ENCODE data around the gene KYNU. TPM values are rescaled to one million over a fixed set of nuclear protein-coding genes. Genes with fewer than 3 reads are reported as not detected.

KYNU gene
- total RNA-seq, 1 experiment from 2014 or later = 0.37 TPM

GRCh38 chr2:142957144-142957543 is 79.7 kb downstream of the KYNU start:
- Histone ChIP-seq H4K5ac (ENCODE audit: insufficient read length, low read depth, low read length) (no peak overlapping the region), H3T11ph (ENCODE audit: low read length) (no peak overlapping the region), H2BK5ac (ENCODE audit: insufficient read length, low read length) (no peak overlapping the region), H2BK120ac (ENCODE audit: low read depth, low read length, poor library complexity, severe bottlenecking) (no peak overlapping the region), H2AFZ (ENCODE audit: low read length) (no peak overlapping the region), H2BK15ac (ENCODE audit: low read depth, low read length) (no peak overlapping the region), H3K79me1 (ENCODE audit: insufficient read depth, low read depth, low read length, poor library complexity, severe bottlenecking) (no peaks in the 10 kb centered on the region), H3K79me2 (ENCODE audit: insufficient read depth, low read length) (no peaks in the 10 kb centered on the region), H4K20me1 (ENCODE audit: control insufficient read depth, insufficient read depth, insufficient read length) (no peaks in the 10 kb centered on the region), H3K14ac (ENCODE audit: insufficient read depth, low read length) (no peak overlapping the region), H3K23ac (ENCODE audit: insufficient read length, low read depth, low read length) (no peak overlapping the region), H2BK20ac (ENCODE audit: low read depth, low read length, poor library complexity, severe bottlenecking) (no peak overlapping the region), H4K91ac (ENCODE audit: insufficient read length, low read depth, low read length) (no peak overlapping the region), H4K8ac (replicated peaks; ENCODE audit: insufficient read length, low read depth, low read length) (no peak overlapping the region), H3K56ac (ENCODE audit: insufficient read length, low read depth, low read length) (no peak overlapping the region), H3K18ac (ENCODE audit: insufficient read length, low read depth, low read length) (no peak overlapping the region), H3K4ac (ENCODE audit: low read depth, low read length) (no peak overlapping the region), H3K4me1 (ENCODE audit: insufficient read depth, low read length) (no peaks in the 10 kb centered on the region), H3K9ac (ENCODE audit: extremely low read depth, insufficient read length, low read length) (no peak overlapping the region), H3K23me2 (ENCODE audit: insufficient read length, low read depth, low read length, poor library complexity, severe bottlenecking) (no peaks in the 10 kb centered on the region), H2BK12ac (ENCODE audit: insufficient read length, low read depth, low read length) (no peak overlapping the region), H3K27ac (ENCODE audit: insufficient read length, low read depth, low read length) (no peak overlapping the region), H3K4me2 (ENCODE audit: insufficient read depth, insufficient read length, low read length) (no peak overlapping the region), H2AK5ac (ENCODE audit: insufficient read length, low read length) (no peak overlapping the region), H3K27me3 (ENCODE audit: insufficient read depth, low read length) (no peaks in the 10 kb centered on the region), H3K9me3 (ENCODE audit: control insufficient read depth, low read depth, low read length) (no peaks in the 10 kb centered on the region)
- Mint-ChIP-seq H3K27ac (no peak overlapping the region), H3K4me3 (no peak overlapping the region), H3K9me3 (no peaks in the 10 kb centered on the region), H3K36me3 (ENCODE audit: insufficient read depth in 1 of 3, low read depth in 3 of 3) (no peaks in the 10 kb centered on the region), H3K27me3 (ENCODE audit: low read depth) (no peaks in the 10 kb centered on the region), H3K4me1 (no peaks in the 10 kb centered on the region)
- WGBS (ENCODE audit: extremely low coverage, insufficient read length, low lambda C conversion rate) = no CpG with 5 or more reads among the region's 1 CpG
- TF ChIP-seq CTCF (conservative IDR thresholded peaks at IDR 0.05) = no peak
- no peak for DNase-seq

All from H9 (cell line).